HCT116 (cell line): ENCODE measurements around the gene ADAM15. TPM values are rescaled to one million over a fixed set of nuclear protein-coding genes. Genes with fewer than 3 reads are reported as not detected.

Experiments used
- EGR1 ChIP-seq: IDR thresholded peaks from 2 replicates; pipeline ENCODE4 v1.6.1; 2012; ENCODE audit warnings: low read depth
- EZH2phosphoT487 ChIP-seq: fragments of 200-600 bp; IDR thresholded peaks from 2 replicates; pipeline ENCODE4 v1.6.1; 2018; ENCODE audit warnings: antibody characterized with exemption, borderline replicate concordance
- SIN3A ChIP-seq: IDR thresholded peaks from 2 replicates; pipeline ENCODE4 v1.6.1; 2012; ENCODE audit warnings: low read depth
- ZFX ChIP-seq: fragments of 450-650 bp; IDR thresholded peaks from 2 replicates; pipeline ENCODE4 v1.6.1; 2017
- ZNF274 ChIP-seq: fragments of 200-500 bp; sonication (Bioruptor generic); IDR thresholded peaks from 2 replicates; pipeline ENCODE4 v1.6.1; 2014; ENCODE audit warnings: mild to moderate bottlenecking, low read depth, low read length, inconsistent platforms
- total RNA-seq: library from RNA; stranded (reverse); gene quantifications from one replicate; pipeline ENCODE4 v1.2.1, GENCODE V29; 2021; ENCODE audit not compliant: unreplicated experiment
- TF ChIP-seq, protein P1 (sequence below): IDR thresholded peaks from 2 replicates; pipeline ENCODE4 v1.6.1; 2012; ENCODE audit warnings: low read depth
- TF ChIP-seq, protein P2 (sequence below): IDR thresholded peaks from 2 replicates; pipeline ENCODE4 v1.6.1; 2012
- TF ChIP-seq, protein P3 (sequence below), 3 experiments: fragments of 200-600 bp in 1 of 3; sonication (generic) in 1 of 3; IDR thresholded peaks in 2 of 3; conservative IDR thresholded peaks in 1 of 3; 2 replicates each; pipeline ENCODE4 v1.5.1; 2012 to 2017; ENCODE audit warnings: low read depth in 2 of 3, low read length in 2 of 3, antibody characterized with exemption in 1 of 3, borderline replicate concordance in 1 of 3, control low read depth in 1 of 3, mild to moderate bottlenecking in 1 of 3, mixed read lengths in 1 of 3, mixed run types in 1 of 3, moderate library complexity in 1 of 3; ENCODE audit not compliant: insufficient read depth in 1 of 3

ADAM15 gene
- total RNA-seq, 1 experiment from 2014 or later = 149 TPM

DNA sequence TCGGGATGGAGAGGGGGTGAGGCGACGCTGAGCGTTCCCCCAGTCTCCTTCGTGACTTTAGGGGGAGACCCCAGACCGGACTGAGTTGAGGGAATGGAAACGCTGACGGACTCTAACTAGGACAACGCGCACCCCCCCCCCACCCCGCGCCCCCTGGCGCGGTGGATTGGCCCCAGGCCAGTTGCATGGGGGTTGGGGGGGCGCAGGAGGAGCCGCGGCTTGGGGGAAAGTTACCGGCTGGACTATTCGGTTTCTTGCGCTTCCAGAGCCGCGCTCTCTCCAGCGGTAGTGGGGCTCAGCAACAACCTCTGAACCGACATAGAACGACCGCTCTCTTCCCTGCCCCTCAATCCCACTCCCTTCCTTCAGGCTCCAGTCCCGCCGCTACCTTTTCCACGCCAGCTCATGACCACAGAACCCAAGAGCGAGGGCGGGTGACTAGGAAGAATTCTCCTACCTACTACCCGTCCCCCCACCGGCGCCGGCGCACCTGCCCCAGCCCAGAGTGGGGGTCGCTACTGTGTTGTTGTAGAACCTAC, 47.8 kb upstream of the ADAM15 start (continued):
- TF ChIP-seq, protein P1, sequence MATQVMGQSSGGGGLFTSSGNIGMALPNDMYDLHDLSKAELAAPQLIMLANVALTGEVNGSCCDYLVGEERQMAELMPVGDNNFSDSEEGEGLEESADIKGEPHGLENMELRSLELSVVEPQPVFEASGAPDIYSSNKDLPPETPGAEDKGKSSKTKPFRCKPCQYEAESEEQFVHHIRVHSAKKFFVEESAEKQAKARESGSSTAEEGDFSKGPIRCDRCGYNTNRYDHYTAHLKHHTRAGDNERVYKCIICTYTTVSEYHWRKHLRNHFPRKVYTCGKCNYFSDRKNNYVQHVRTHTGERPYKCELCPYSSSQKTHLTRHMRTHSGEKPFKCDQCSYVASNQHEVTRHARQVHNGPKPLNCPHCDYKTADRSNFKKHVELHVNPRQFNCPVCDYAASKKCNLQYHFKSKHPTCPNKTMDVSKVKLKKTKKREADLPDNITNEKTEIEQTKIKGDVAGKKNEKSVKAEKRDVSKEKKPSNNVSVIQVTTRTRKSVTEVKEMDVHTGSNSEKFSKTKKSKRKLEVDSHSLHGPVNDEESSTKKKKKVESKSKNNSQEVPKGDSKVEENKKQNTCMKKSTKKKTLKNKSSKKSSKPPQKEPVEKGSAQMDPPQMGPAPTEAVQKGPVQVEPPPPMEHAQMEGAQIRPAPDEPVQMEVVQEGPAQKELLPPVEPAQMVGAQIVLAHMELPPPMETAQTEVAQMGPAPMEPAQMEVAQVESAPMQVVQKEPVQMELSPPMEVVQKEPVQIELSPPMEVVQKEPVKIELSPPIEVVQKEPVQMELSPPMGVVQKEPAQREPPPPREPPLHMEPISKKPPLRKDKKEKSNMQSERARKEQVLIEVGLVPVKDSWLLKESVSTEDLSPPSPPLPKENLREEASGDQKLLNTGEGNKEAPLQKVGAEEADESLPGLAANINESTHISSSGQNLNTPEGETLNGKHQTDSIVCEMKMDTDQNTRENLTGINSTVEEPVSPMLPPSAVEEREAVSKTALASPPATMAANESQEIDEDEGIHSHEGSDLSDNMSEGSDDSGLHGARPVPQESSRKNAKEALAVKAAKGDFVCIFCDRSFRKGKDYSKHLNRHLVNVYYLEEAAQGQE = no peak
- no peak for TF ChIP-seq EGR1
- TF ChIP-seq ZNF274 = no peak
- TF ChIP-seq, protein P2, sequence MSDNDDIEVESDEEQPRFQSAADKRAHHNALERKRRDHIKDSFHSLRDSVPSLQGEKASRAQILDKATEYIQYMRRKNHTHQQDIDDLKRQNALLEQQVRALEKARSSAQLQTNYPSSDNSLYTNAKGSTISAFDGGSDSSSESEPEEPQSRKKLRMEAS = no peak
- TF ChIP-seq, protein P3, sequence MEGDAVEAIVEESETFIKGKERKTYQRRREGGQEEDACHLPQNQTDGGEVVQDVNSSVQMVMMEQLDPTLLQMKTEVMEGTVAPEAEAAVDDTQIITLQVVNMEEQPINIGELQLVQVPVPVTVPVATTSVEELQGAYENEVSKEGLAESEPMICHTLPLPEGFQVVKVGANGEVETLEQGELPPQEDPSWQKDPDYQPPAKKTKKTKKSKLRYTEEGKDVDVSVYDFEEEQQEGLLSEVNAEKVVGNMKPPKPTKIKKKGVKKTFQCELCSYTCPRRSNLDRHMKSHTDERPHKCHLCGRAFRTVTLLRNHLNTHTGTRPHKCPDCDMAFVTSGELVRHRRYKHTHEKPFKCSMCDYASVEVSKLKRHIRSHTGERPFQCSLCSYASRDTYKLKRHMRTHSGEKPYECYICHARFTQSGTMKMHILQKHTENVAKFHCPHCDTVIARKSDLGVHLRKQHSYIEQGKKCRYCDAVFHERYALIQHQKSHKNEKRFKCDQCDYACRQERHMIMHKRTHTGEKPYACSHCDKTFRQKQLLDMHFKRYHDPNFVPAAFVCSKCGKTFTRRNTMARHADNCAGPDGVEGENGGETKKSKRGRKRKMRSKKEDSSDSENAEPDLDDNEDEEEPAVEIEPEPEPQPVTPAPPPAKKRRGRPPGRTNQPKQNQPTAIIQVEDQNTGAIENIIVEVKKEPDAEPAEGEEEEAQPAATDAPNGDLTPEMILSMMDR (IDR thresholded peaks at IDR 0.05 in 2 of 3, conservative IDR thresholded peaks at IDR 0.05 in 1 of 3; ENCODE audit: borderline replicate concordance in 1 of 3, insufficient read depth in 1 of 3, low read depth in 2 of 3, low read length in 2 of 3) = no peak
- no peak for TF ChIP-seq ZFX
- no peak for TF ChIP-seq SIN3A
- TF ChIP-seq EZH2phosphoT487 = no peak
